ENCODE data around the gene TEKT3.

The TEKT3 gene

DNA sequence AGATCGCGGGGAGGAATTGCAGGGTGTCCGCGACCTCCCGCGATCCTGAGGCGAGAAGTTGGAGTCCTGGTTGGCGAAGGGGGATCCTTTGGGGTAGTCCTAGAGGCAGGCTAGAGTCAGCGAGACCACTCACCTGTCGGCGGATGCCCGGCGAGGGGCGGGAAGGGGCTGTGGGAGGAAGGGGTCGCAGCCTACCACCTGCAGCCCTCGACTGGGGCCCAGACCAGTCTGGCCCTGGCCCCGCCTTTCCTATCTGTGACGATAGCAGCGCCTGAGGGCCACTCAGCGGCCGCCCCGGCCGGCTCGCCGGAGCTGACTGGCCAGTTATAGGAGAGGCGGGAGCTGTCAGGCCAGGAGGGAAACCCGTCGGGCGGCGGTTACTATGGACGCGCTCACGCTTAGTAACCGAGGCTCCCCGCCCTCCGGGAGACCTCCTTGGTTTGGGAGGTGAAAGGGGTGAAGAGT is at the start of gene TEKT3:
TEKT3 (minus strand) TSS at position 213 of the 465 bp plus-strand sequence. CDS start 10,012 bp downstream, outside the sequence.
- Histone ChIP-seq H3K36me3 (no peaks in the 10 kb centered on the region), H3K9me3 (ENCODE audit: severe bottlenecking) (no peaks in the 10 kb centered on the region), H3K27me3 (ENCODE audit: insufficient read depth, low read depth, severe bottlenecking) (peaks cover 33% of the 10 kb centered on the region), H3K4me3 (ENCODE audit: low read depth, low read length) (peak within 1 kb of the TSS; percentile 57), H3K27ac (no peak within 1 kb of the TSS)
- no peak for TF ChIP-seq CTCF (IDR thresholded peaks at IDR 0.05; ENCODE audit: low read depth, low read length)
- DNase-seq: peak; percentile 84

DNA sequence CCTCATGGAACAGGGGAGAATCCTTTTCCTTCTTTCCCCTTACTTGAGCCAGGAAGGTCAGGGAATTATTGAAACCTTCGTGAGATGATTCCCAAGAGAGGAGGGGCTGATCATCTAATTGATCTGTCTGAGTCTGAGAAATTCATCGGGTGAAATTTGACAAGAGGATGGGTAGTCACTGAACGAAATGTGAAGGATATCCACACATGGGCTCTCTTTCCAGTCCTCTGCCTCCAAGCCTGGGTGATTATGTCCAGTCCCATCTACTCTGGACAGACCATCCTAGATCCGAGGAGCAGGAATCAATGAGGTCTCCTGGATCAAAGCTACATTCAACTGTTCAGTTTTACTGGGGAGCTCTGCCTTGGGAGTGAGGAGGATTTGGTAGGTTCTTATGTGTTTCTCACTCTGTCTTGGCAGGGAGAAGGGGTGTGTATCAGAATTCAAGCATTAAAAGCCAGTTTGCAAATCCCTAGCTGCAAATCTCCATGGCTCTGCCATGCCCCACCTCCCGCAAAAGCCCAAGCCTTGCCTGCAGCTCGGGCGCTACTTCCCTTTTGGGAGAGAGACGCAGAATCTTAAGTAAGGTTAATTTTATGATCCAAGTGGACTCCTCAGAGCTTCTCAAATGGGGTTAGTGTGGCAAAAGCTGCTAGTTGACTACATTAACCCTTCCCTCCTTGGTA is 47.1 kb upstream of the TEKT3 start:
- Histone ChIP-seq H3K27me3 (ENCODE audit: insufficient read depth, low read depth, severe bottlenecking) (peaks cover 3% of the 10 kb centered on the region), H3K9me3 (ENCODE audit: severe bottlenecking) (no peaks in the 10 kb centered on the region), H3K4me3 (ENCODE audit: low read depth, low read length) (no peak overlapping the region), H3K27ac (no peak overlapping the region), H3K36me3 (no peaks in the 10 kb centered on the region)
- DNase-seq: no peak
- TF ChIP-seq CTCF (IDR thresholded peaks at IDR 0.05; ENCODE audit: low read depth, low read length): no peak

GRCh38 chr17:15386083-15386482 is 44.7 kb upstream of the TEKT3 start:
- TF ChIP-seq CTCF (IDR thresholded peaks at IDR 0.05; ENCODE audit: low read depth, low read length): no peak
- DNase-seq: no peak

DNA sequence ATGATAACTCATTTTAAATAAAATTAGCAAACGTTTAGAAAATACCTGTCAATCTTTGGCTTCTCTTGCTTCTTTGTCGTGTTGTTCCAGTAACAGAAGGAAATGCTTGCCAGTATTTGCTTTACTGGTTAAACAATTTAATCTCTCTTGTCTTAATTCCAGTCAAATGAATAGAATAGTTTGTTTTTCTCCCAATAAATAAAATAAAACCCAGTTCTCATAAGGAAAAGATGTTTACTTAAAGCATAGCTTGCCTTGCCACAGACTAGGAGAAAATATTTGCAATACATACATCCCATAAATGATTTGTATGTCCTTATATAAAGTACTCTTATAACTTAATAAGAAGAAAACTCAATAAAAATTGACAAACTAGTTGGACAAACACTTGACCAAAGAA is 43.9 kb upstream of the TEKT3 start:
- no peak for DNase-seq
- no peak for TF ChIP-seq CTCF (IDR thresholded peaks at IDR 0.05; ENCODE audit: low read depth, low read length)
- Histone ChIP-seq H3K4me3 (ENCODE audit: low read depth, low read length) (no peak overlapping the region), H3K9me3 (ENCODE audit: severe bottlenecking) (no peaks in the 10 kb centered on the region), H3K36me3 (no peaks in the 10 kb centered on the region), H3K27ac (no peak overlapping the region), H3K27me3 (ENCODE audit: insufficient read depth, low read depth, severe bottlenecking) (peaks cover 4% of the 10 kb centered on the region)

More at GRCh38 chr17:15386083-15386482, 44.7 kb upstream of the TEKT3 start:
- no peaks in the 10 kb centered on the region for H3K9me3 ChIP-seq (ENCODE audit: severe bottlenecking)
- no peak overlapping the region for H3K4me3 ChIP-seq (ENCODE audit: low read depth, low read length)
- H3K27ac ChIP-seq: no peak overlapping the region
- H3K36me3 ChIP-seq: no peaks in the 10 kb centered on the region
- H3K27me3 ChIP-seq (ENCODE audit: insufficient read depth, low read depth, severe bottlenecking): peaks cover 4% of the 10 kb centered on the region

DNA sequence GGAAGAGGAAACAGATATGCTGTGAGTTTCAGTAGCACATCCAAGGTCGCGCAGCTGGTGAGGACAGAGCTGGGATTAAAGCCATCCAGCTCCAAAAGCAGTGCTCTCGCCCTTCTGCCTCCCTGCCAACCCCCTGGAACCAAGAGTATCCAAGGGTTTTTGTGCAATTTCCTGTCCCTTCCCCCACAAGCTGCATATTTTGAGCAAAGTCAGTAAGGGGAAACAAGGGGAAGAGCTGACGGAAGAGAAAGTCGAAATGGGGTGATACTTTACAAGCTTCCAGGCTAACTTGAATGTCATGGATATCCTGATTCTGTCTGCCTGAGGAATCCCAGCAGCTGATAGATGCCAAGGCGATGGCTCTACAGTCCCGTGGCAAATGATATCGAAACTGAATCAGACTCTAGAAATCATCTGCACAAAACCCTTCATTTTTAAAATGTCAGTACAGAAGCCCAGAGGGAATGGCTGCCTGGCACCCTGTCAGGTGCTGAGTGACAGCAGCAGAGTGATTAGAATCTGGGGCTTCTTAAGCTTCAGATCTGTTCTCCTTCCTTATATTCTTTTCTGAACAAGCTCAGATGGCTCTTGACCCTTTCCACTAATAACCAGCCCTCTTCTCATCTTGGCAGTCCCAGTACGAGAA is 42.9 kb upstream of the TEKT3 start:
- no peak for TF ChIP-seq CTCF (IDR thresholded peaks at IDR 0.05; ENCODE audit: low read depth, low read length)
- no peak overlapping the region for H3K27ac ChIP-seq
- no peak for DNase-seq

More for the DNA sequence above, 42.9 kb upstream of the TEKT3 start:
- Histone ChIP-seq H3K27me3 (ENCODE audit: insufficient read depth, low read depth, severe bottlenecking) (peaks cover 4% of the 10 kb centered on the region), H3K4me3 (ENCODE audit: low read depth, low read length) (no peak overlapping the region), H3K9me3 (ENCODE audit: severe bottlenecking) (no peaks in the 10 kb centered on the region), H3K36me3 (no peaks in the 10 kb centered on the region)

All from WERI-Rb-1 (cell line).